Measurements from ENCODE around the gene AGAP2. TPM values are rescaled to one million over a fixed set of nuclear protein-coding genes. Genes with fewer than 3 reads are reported as not detected.

Gene AGAP2
- total RNA-seq, 1 experiment from 2014 or later, result 1.9 TPM

DNA sequence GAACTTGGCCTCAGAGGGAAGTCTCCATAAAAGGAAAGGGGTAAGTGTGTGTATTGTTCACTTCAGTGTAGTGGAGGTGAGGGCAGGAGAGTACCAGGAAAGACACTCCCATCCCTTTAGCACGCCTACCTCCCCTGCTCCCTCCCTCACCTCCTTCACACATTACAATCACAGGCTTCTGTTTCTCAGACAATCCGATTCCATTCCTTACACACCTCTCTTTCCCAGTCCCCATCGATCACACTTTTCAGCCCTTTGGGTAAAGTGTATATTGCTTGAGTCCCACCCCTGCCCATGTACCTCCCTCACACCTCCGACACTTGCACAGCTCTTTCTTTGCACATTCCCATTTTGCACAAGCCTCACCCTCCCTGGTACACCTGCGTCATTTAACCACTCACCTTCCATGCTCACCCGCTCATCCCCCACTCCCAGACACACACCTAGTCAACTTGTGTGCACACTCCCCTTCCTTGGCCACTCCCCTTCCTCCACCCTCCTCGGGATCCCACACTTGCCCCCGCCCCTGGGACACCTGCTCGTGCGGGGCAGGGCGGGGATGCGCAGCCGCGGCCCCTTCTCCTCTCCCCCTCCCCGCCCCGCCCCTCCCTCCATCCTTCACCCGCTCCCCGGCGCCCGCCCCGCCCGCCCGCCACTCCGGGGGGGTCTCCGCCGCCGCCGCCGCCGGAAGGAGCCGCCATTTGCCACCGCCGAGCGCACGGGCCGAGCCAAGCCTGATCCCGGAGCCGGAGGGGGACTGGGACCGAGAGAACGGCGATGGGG lies 16.1 kb upstream of the AGAP2 start, which contains the start of gene MARCHF9:
Gene MARCHF9, plus strand, starts transcription at position 693 of the 783 bp plus-strand sequence. CDS start 426 bp downstream, outside the sequence.
- DNase-seq (ENCODE audit: low spot score), result peak; percentile 75

DNA sequence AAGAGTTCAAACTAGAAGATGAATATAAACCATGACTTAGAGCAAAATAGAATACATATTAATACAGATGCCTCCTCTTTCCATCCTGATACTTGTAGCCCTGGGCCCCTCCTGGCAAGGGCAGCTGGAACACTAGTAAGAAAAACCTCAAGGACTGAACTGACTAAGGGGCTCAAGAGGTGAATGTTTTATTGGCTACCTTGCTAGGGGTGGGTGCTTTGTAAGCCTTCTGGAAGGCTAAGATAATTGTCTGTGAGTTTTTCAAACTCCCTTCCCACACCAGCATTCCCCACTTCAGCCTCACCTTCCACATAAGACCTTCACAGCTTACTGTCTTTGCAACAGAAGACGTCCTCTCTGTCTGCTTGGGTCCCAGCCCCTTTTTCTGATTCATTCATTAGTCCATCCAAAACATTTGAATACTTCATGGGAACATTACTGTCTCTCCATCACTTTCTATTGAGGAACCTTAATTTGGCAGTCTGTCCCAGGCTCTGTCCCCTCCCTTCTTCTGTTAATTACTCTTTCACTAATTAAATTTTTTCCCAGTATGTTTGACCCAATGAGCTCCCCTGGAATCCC lies 15.3 kb upstream of the AGAP2 start:
- DNase-seq (ENCODE audit: low spot score), result no peak

DNA sequence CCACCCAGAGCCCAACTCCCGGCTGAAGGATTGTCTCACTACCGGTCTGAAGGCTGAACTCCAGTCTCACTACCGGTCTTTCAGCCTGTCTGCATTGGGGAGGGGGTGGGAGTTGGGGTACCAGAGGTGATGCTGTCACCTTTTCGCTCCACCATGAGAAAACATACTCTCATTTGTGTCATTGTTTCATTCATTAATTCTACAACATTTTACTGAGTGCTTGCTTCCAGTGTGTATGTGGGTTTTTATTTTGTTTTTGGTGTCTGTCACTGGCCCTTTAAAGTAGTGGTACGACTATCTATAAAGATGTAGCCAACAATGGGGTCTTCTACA lies 14.1 kb upstream of the AGAP2 start:
- DNase-seq (ENCODE audit: low spot score), result no peak

DNA sequence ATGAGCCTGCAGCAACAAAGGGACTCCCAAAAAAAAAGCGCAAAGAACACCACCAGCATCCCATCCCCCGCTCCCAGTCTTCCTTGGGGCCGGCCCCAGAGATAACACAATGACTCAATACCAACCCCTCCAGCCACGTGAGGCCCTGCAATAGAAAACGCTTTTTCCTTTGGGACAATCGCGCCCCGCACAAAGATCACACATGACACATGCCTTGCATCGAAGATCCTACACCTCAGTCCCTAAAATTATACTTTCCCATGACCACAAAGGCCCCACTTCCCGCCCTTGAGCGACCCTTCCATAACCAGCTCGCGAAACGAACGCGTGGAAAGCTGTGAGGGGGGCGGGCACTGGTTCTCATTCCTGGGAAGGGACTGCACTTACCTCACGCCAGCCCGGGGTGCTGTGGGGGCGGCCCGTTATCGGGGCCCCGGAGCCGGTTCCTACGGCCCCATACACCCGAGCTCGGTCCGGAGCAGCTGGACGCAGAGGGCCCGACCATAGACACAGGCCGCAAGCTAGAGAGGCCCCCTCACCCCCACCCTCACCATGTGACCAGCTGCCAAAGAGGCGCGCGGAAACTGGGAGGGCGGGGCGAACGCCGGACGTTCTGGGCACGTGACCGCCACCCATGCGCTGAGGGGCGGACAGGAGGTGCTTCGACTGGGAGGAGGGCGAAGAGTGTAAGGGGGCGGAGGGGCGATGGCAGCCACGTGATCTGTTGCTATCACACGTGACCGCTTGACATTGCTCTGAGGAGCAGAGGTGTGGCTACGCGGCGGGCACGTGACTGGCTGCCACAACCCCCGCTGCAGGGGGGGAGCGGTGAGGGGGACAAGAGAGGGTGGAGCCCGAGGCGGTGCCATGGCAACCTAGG lies 13.5 kb upstream of the AGAP2 start, which contains the start of gene CDK4:
Gene CDK4, minus strand, starts transcription at position 523 of the 880 bp plus-strand sequence. CDS start 593 bp downstream, outside the sequence.
- DNase-seq (ENCODE audit: low spot score), result peak; percentile 98

DNA sequence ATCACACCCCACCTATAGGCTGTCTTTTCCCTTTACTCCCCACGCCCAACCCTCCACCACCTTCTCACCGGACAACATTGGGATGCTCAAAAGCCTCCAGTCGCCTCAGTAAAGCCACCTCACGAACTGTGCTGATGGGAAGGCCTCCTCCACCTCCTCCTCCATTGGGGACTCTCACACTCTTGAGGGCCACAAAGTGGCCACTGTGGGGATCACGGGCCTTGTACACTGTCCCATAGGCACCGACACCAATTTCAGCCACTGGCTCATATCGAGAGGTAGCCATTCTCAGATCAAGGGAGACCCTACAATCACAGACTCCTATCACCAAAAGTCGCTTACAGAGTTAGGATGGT lies 12.9 kb upstream of the AGAP2 start:
- DNase-seq (ENCODE audit: low spot score), result no peak

DNA sequence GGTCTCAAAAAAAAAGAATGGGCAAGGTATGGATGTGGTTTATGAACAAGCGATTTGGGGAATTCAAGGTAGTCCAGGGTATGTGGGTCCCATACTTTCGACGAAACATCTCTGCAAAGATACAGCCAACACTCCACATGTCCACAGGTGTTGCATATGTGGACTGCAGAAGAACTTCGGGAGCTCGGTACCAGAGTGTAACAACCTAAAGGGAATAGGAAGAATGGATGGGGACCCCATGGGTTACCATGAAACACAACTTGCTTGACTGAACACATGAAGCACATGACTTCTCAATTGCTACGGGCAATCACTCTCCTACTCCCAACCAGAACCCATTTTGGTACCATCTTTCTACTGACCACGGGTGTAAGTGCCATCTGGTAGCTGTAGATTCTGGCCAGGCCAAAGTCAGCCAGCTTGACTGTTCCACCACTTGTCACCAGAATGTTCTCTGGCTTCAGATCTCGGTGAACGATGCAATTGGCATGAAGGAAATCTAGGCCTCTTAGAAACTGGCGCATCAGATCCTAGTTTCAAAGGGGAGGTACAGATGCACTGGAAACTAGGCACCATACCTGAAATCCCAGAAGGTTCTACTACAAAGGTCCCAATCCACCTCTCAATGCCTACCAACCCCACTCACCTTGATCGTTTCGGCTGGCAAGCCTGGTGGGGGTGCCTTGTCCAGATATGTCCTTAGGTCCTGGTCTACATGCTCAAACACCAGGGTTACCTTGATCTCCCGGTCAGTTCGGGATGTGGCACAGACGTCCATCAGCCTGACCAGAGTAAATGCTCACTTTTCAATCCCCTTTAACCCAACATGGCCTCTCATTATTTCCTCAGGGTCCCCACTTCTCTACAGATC lies 12.3 kb upstream of the AGAP2 start:
- DNase-seq (ENCODE audit: low spot score), result no peak

DNA sequence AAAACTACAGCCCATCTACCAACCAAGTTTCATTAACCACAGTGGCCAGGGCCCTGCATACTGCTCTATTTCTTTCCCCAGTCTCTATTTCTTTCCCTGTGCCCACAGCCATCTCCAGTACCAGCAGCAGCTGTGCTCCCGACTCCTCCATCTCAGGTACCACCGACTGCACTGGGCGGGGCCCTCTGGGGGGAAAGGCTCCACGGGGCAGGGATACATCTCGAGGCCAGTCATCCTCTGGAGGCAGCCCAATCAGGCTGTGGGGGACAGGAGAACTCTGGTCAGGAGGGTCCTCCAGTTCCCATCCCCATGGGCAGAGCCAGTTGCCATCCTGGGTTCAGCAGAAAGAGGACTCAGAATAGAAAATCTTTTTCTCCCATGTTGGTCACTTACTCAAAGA lies 10.5 kb upstream of the AGAP2 start:
- DNase-seq (ENCODE audit: low spot score), result no peak

DNA sequence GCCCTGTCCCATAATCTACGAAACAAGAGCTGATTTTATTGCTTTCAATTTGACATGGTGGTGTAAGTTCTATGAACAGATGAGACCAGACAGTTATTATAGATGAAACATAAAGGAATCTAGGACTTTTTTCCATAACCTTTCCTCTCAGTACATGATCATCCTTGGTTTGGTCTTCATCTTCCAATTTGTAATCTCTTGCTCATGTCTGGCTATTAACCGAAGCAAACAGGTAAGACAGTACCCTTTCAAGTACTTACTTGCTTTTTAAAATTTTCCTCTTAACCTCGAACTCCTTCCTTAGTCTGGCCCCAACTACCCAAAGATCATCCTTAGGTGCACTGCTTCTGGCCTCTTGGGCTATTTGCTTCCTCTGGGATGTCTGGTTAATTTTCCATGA lies 7.5 kb upstream of the AGAP2 start:
- DNase-seq (ENCODE audit: low spot score), result no peak

DNA sequence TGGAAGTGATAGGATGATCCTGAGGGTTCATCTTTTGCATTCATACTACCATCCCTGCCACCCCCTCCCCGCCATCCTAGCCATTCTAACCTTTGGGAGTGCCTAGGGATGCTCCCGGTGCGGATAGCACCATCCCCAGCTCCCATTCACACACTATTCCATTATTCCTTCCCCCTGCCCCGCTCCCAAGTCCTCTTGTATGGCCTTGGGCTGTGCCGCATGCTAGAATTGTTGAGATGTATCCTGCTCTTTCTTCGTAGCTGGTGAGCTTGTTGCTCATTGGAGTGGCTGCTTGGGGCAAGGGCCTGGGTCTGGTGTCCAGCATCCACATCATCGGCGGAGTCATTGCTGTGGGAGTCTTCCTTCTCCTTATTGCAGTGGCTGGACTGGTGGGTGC lies 6.9 kb upstream of the AGAP2 start:
- DNase-seq (ENCODE audit: low spot score), result no peak

DNA sequence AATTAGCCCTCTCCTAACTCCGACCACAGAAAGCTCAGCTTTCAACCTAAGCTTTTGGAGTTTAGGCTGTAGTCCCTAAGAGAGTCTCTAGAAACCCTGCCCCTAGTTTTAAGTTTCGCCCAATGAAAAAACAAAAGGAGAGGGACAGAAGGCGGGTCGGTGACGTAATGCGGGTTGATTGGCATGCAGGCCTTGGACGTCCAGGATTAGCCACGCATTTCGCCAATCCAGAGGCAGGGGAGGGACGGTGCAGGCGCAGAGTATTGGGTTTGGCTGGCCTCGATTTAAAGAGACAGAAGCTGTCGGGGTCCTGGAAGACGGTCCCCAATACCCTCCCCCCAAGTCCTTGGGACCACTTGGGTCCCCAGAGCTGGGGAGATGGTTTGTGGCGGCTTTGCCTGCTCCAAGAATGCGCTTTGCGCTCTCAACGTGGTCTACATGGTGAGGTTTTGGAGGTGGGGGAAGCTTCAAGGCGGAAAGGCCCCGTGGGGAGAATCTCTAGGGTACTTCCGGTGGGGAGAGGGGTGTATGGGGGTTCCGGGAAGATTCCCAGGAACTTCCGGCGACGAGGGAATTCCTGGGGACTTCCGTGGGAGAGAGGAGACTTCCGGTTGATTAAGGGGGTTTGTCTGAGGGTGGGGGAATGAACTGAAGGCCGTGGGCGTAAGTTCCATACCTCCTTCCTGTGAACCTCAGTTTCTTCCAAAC lies 6.4 kb upstream of the AGAP2 start, which contains the start of gene TSPAN31:
Gene TSPAN31, plus strand, starts transcription at position 263 of the 708 bp plus-strand sequence. Its CDS starts 116 bp downstream, at position 379.
- peak; percentile 99 for DNase-seq (ENCODE audit: low spot score)

DNA sequence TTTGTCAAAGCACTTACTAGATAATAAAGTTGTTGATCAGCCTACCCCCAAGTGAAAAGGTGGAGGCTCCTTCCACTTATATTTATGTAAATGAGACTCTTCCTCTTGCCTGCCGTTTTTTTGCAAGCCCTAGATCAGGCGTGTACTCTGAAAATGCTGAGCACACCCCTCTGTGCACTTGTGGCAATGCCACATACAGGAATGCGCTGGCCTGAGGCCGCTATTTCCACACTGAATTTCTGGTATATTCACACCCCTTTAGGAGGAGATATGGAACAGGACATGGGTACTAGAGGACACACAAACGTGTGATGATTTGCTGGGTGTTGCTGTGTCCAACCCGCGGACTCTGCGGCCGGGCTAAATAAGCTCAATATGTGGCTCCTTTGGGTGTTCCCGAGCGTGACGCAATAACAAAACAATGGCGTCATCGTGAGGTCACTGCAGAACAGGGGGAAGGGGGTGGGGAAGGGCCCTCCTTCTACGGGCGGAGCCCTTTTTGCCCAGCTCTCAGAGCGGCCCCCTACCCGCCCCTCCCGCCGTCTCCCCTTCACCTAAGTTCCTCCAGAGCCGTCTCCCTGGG lies 5.7 kb upstream of the AGAP2 start:
- no peak for DNase-seq (ENCODE audit: low spot score)

DNA sequence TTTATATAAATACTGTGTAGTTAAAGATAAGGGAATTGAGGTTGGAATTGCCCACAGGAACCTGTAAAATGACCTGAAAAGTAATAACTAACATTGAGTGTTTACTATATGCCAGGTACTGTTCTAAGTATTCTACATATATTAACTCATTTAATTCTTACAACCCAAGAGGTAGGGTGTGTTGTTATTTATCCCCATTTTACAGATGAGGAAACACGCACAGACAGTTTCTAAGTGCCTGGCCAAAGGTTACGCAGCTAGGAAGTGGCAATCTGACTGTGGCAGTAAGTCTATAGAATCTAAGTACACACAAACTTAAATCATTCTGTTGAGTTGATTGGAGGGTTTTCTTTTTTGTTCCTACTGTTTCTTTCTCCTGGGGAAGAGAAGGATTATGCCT lies 5.2 kb upstream of the AGAP2 start:
- no peak for DNase-seq (ENCODE audit: low spot score)

DNA sequence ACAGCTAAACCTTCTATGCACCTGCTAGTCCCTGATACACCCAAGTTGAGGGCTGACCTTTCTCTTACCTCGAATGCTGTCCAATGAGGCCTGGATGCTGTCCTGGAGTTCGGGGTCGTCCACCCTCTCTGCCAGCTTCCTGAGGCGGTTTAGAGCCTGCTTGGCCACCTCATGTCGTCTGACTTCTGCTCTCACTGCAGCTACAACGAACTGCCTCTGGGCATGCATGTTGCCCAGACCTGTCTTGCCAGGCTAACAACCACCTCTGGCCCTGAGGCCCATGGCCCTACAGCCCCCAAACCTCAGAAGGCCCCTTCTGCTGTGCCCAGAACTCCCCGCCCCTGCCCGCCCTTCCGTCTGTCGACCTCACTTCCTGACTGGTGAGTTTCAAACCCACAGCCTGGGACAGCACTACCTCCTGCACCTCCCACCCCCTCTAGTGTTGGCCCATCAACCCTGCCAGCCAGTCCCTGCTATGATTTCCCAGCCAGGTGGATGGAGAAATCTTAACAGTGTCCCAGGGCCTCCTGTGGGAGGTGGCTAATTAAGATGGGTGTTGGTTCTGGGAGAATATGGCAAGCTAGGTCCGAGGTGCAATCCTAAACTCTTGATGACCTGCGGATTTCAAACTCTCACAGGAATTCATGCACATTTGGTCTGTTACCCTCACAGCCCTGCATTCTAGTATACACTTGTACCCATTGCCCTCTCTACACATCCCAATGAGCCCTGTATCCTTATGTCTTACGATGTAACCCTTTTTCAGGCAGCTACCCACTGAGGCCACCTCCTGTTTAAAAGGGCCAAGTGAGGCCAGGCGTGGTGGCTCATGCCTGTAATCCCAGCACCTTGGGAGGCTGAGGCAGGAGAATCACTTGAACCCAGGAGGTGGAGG lies 3.5 kb upstream of the AGAP2 start:
- peak; percentile 37 for DNase-seq (ENCODE audit: low spot score)

DNA sequence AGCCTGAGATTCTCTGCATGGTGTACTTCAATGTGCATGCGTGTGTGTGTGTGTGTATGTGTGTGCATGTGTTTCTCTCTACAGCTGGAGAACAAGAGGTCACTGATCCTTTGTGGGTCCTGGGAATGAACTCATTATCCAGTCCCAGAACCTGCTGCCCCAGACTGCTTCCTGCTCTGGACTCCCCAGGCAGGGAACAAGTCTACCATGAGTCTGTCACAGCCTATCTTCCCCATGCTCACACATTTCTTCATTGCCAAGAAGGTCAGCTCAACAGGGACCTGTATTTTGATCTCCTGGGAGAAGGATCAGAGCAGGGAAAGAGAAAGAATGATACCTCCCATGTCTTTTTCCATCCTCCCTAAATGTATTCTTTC lies 2.9 kb upstream of the AGAP2 start:
- no peak for DNase-seq (ENCODE audit: low spot score)

DNA sequence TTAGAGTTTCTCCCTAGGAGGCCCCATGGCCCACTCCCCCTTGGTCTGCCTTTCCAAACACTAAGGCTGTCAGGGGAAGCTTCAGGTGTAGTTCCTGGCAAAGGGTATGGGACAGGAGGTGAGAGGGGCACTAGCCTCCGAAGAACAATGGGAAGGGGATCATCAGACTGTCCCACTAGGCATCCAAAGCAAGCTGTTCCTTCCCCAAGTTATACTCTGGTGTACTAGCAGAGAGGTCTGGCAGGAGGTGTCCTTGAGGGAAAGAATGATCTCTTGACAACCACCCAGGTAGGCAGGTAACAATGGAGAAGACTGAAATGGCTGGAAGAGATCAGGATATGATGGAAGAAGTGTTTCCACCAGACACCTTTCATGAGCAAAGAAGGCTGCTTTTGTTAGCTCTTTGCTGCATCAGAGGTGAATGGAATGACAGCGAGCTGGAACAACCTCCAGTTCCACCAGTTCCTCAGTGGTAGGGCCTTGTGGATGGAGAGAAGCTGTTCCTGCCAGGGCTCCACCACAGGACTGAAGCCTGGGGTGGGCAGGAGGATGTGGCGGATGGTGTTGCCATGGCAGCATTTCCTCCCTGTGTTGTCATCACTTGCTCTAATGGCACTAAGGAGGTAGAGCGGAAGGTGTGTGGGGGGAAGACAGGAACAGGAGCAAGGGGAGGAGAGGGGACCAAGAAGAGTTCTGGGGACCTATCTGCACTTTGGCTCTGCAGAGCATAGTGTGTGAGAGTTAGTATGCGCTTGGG lies 2.3 kb upstream of the AGAP2 start:
- no peak for DNase-seq (ENCODE audit: low spot score)

DNA sequence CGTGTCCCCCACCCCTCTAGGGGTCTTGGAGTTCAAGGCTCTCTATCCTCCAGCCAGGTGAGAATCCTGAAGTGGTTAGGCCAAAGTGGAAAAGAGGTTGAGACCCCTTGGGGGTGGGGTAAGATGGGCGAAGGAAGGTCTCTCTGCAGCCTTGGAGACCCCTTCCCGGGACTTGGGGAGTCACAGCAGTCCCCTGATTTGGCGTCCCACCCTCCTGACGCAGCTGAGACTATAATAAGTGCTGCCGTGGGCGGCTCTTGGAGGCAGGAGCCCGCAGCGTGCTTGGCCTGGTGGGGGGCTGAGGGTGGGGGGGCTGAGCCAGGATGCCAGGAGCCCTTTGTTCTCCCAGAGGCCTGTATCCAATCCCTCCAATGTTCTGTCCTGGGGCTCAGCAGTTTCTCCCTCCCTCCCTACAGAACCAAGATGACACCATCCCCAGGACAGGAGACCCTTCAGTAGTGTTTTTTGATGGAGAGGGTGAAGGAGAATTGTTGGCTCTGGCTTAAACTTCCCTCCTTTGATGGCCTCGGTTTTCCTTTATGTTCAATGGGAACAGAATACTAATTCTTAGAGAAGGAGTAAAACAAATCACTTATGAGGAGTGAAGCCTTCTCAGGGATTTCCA lies 1.5 kb upstream of the AGAP2 start:
- no peak for DNase-seq (ENCODE audit: low spot score)

DNA sequence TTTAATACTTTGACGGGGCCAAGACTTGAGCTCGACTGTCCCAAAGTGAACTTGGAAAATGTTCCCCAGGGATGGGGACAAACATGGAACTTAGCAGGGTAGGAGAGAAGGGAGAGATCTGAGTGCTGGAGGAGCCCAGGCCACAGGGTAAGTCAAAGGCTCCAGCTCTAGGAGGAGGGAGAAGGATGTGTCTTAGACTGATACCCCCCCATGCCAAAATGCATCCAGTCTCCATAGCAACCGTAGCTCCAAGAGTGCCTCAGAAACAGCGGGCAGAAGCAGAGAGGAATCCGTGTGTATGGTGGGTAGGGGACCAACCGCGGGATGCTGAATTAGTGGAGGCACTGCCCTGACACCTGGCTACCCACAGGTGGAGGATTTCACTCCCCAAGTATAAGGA lies 845 bp upstream of the AGAP2 start:
- no peak for DNase-seq (ENCODE audit: low spot score)
